Right ventricle myocardium inferior (tissue), 1 donor: ENCODE measurements around the gene YBX1. TPM values are rescaled to one million over a fixed set of nuclear protein-coding genes. Genes with fewer than 3 reads are reported as not detected.

Experiments
- ATAC-seq: fragments of 200-7000 bp; cut with Tn5 transposase; one replicate; pipeline ENCODE4 v1.9.1; 2020; ENCODE audit warnings: mild to moderate bottlenecking, moderate library complexity
- DNase-seq: peaks from one replicate; pipeline ENCODE4 v3.0.0; 2021; ENCODE audit errors: missing footprints
- intact Hi-C: fragments of 100-400 bp; cut with DNase I; formaldehyde crosslinking; loops from one replicate; pipeline ENCODE4 v1.11.0; 2022
- total RNA-seq: library from RNA; stranded (reverse); fragmentation: NEBNext Ultra II Directional; extraction: Animal tissue kit (Norgen Biotek cat#: 25700); gene quantifications from one replicate; pipeline ENCODE4 v1.2.1, GENCODE V29; 2021
- donor health status: DM: no; HTN: yes; CAD: no; lungs with severe emphysema.

The YBX1 gene
- total RNA-seq, 1 donor from 2014 or later, result 856 TPM

DNA sequence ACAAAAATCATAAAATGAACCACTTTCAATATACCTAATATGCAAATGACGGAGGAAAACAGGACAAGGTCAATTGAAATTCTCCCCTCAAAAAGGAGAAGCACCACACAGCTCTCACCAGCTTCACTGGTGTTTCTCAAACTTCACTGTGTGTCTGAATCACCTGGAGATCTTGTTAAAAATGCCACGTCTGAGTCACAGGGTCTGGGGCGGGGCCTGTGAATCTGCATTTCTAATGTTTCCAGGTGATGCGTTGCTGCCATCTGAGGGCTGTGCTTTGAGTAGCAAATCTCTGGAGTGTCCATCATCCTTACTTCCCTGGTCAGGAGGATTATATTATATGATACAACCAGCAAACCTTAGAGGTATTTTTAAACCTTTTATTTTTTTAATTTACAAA lies 48.8 kb downstream of the YBX1 start:
- ATAC-seq, result no peak

DNA sequence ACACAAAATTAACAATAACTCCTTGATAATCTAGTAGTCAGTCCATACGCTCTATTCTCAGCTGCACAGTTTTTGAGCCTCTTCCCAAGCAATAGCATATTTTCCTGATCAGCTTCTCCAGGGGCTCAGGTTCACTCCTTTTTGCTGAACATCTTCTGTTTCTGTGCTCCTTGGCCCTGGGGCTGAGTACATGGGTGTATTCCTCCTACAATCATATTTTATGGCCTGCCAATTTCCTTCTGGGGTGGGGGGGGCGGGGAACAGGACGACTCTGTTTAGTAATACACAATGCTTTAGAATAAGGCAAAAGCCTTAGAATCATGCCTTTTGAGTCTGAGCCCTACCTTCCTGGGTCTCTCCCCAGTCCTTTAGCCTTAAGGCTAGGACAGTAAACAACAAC lies 49.4 kb downstream of the YBX1 start:
- no peak for DNase-seq
- no peak for ATAC-seq
- intact Hi-C loops, result no loop called here

More for the DNA sequence above, 48.8 kb downstream of the YBX1 start:
- no peak for DNase-seq
- intact Hi-C loops, result no loop called here

DNA sequence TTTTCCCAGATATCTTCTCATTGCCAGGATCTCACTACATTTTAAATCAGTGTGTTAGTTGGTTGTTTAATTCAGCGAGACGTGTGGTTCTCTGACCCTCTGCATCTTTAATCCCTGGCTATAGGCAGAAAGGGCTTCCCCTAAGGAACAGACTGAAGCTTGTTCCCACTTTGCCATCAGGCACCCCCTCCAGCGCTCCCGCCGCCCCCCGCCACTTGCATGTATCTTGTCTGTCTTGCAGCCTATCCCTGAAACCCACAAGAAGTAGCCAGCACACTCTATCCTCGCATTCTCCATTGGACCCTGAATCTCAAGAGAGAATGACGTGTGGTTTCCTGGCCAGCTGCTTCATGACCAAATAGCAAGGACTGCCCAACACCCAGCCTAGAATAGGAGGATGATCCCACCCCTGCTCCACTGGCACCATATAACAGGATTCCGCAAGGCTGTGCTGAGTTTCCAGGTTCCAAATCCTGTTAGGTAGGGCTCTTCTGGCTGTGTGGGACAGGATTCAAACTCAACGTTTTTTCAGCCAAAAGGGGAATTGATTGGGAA lies 50.0 kb downstream of the YBX1 start:
- intact Hi-C loops, result no loop called here
- ATAC-seq (peak; percentile 33), DNase-seq (no peak)

DNA sequence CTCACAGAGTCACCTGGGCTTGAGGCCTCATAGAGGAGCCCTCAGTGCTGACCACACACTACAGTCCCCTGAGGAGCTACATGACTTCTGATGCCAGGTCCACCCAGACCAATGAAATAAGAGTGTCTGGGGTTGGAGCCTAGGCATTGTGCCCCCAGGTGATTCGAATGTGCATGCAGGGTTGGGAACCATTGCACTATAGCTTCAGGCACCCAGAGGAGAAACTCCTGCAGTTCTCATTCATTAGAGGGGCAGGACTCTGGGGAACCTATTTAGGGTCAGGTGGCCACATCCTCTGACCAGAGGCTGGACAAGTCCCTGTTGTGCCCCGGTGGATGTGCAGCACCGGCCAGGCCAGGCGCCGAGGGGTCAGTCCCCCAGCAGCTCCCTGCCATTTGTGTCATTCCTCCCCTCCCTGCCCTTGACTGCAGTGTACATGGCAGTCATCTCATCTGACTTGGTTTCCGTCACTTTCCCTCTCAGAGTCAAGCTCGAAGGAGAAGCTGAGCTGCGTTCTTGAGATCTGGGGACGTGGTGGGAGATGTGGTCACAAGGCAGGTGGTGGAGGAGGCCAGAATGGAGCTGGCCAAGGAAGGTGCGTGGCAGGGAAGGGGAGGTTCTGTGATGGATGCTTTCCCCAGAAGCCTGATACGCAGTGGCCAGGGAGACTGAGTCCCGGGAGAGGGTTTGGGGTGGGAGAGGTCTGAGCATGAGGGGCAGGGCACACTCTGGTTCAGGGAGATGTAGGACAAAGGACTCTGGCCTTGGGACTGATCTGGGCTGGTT lies 51.4 kb downstream of the YBX1 start:
- DNase-seq (no peak), ATAC-seq (no peak)
- intact Hi-C loops, result no loop called here

DNA sequence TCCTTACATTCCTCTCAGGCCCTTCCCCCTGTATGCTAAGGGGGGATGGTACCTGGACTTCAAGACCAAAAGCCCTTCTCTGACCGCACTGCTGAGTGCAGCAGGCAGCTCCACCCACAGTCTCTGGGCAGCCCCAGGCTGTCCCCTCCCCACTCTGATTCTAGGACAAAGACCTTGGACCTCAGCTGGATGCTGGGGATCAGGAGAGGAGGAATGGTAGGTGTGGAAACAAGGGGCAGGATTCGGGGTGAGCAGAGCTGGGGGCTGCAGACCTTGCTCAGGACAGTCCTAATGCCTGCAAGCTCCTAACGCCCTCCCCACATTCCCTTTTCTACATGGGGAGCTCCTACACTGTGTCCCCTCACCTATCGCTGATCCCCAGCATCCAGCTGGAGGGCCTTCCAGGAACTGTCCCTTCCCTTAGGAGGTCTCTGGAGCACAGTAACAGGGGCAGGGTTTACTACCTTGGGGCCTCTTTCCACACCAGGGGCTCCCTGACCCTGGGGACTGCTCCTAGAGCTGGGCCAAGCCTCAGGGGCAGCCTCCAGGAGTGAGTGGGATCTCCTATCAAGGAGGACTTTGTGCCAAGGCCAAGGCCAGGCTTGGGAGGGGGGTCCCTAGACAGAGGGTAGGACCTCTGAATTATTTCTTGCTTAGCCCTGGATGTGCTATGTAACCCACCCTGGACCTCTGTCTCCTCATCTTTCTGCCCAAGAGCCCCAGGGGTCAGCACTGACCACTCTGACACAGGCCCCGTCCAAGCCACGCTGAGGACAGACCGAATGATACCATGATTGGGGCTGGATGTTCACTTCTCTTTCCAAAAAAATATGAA lies 52.2 kb downstream of the YBX1 start:
- ATAC-seq (no peak), DNase-seq (no peak)
- intact Hi-C loops, result no loop called here

DNA sequence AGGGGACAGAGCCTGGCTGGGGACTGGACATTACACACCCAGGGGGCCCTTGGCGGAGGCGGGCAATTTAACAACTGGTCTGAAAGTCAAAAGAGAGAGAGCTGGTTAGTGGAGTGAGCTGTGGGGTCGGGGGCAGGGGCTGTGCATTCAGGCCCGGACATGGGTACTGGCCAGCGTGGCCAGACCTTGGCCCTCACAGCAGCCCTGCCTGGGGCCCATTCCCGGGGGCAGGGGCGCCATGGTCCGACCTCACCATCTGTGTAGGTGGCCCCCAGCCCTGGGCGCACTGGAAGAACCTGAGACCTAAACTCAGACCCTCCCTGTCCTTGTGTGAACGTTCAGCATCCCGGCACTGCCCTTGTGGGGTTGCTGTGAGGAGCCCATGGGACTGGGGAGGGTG lies 52.8 kb downstream of the YBX1 start:
- intact Hi-C loops, result no loop called here
- no peak for DNase-seq
- no peak for ATAC-seq

DNA sequence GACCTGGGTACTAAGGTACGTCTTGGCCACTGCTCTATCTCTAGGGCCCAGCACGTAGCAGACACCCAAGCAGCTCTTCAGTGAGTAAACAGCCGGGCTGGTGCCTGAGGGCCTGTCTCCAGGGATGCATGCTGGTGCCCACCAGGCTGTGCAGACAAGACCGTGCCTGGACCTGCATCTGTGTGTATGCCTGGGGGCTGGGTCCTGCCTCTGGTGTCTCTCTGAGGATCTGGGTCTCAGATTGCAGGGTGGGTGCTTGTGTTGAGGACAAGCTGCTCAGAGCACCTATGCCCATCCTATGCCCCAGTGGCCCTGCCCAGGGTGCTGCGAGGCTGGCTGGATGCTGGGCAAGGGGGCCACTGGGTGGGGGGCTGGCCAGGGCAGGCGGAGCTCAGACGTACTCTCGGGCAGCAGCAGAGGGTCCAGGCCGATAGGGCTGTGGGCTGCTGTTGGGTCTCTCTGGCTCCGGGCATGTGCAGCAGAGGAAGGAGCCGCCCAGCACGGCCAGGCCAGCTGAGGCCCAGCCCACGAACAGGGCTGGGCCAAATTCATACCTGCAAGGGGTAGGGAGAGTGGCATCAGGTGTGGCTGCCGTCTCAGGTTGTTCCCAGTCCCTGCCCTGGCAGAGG lies 53.4 kb downstream of the YBX1 start:
- DNase-seq (no peak), ATAC-seq (no peak)
- intact Hi-C loops, result no loop called here

DNA sequence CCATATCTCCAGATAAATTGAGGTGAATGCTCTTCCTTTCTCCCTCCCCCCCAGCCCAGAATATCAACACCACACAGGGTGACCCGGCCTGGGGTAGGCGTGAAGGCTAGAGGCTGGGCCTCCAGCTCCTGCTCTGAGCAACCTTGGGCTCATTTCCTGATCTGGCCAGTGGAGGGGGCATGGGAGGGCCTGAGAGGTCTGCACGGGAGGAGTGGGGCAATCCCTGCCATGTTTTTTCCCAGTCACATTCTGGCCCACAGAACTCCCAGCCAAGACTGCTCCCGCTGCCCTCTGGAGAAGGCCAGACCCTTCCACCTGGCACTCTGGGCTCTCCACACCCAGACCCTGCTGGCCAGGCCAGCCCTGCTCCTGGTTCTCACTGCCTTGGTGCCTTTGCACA lies 53.9 kb downstream of the YBX1 start:
- DNase-seq (no peak), ATAC-seq (no peak)
- intact Hi-C loops, result no loop called here

DNA sequence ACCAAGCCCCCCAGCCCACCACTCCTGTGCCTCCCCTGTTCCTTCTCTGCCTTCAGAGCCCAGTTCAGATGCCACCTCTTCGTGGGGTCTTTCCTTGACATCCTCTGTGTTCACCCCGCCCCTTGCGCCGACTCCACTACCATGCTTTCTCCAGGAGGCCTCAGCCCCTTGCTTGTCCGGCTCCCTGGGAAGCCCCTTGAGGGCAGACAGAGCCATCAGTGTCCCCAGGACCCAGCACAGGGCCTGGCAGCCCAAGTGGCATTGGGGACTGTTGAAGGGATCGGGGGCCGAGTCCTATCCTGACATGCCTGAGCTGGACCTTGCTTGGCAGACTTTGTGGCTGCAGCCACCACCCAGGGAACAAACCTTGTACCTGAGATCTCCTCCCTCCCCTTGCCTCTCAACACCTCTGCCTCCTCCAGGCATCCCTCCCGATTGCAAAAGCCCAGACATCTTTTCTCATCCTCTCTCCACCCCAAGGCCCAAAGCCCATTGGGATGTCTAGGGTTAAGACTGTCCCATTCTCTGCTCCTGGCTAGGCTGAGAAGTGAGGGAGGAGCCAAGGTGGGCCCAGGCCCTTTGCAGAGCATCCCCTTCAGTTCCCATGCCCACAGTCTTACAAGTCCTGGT lies 54.5 kb downstream of the YBX1 start:
- ATAC-seq (no peak), DNase-seq (no peak)
- intact Hi-C loops, result no loop called here

DNA sequence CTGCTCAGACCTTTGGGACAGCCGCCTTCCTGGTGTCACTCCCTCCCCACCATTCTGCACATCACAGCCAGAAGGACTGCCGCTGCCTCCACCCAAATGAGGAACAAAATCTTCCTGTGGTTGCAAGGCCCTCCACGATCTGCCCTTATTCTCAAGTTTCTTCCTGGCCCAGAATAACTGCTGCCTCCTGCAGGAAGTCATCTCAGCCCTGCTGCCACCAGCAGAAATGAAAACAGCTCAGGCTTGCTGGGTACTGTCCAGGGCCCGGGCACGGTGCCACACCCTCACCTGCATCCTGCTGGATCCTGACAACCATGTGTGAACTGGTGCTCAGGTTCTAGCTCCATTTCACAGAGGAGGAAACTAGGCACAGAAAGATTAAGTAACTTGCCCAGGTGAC lies 55.0 kb downstream of the YBX1 start:
- DNase-seq (no peak), ATAC-seq (peak; percentile 37)
- intact Hi-C loops, result no loop called here

DNA sequence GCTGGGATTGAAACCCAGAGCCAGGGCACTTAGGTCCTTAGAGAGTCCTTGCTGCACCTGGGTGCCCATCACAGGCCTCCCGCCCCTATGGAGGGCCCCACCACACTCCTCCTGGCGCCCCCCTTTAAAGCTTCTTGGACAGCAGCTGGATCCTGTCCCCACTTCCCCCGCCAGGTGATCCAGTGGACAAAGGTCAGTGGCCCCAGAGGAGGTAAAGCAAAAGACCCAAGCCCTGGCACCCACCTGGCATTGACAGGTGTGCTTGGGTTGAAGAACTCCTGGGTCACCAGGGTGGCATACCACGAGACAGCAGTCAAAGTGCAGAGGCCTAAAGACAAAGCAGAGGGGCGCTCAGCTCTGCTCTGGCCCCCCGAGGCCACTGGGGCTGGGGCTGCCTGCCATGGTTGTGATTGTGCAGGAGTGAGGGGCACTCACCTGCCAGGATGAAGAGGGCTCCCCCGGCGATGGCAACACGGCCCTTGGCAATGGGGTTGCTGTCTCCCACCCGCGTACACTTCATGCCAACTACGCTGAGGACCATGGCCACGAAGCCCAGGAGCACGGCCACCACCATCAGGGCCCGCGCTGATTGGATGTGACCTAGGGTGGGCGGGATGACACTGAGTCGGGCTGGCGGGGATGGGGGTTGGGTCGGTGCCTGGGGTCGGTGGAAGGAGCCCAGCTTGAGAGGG lies 55.9 kb downstream of the YBX1 start:
- intact Hi-C loops, result no loop called here
- DNase-seq (no peak), ATAC-seq (no peak)

DNA sequence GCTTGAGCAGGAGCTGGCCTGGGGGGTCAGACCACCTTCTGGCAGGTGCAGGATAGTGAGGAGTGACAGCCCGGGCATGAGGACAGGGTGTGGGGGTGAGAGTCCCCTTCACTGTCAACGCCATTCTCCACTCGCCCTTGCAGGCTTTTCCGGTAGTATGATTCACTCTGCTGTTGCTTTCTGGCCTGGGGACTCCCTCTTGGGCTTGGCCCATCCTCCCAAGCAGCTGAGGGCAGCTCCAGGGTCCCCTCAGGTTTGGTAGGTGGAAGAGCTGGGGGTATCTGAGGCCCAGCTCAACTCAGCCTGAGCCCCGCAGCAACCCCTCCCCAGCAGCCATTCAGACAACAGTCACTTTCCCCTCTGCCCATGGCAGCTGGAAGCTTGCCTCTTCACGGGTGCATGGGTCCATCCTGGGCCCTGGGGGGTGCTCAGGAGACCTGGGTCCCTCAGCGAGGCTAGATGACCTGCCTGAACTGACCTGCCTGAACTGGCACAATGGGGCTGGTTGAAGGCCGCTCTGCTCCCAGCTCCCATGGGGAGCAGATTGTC lies 56.5 kb downstream of the YBX1 start:
- ATAC-seq, result no peak
- no peak for DNase-seq
- intact Hi-C loops, result no loop called here

DNA sequence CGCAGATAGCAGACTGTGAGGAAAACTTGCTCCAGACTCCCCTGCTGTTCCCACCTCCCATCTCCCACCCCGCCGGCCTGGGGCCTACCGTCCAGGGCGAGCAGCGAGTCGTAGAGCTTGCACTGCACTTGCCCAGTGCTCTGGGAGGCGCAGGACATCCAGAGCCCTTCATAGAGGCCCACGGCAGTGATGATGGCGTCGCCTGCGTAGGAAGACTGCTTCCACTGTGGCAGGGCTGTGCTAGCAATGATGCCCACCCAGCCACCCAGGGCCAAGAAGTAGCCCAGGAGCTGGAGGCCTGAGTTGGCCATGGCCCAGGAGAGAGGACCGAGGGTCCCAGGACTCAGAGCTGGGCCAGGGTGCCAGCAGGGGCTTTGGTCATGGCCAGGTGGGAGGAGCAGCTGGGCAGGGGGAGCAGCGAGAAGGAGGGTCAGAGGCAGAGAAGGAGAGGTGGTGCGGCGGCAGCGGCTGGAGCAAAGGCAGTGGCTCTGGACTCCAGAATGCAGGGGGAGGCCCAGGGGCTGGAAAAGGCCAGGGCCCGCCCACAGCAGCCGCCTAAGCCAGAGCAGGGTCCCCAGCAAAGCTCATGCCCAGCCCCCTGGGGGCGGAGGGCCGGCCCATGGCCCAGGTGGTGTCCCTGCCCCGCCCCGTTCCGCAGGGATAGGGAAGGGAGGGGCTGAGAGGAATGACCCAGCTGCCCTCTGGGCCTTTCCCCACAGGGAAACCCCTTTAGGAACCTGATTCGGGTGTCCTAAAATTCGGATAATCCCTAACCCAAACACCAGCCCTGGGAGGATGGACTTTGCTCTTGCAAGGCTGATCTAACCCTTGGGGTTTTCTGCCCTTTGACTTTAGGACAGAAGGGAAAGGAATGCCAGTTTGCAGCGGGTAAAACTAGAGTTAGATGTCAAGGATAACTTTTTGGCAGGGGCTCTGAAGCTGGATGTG lies 57.8 kb downstream of the YBX1 start, which contains the start of gene CLDN19:
TSS of gene CLDN19 (minus strand) at position 484 of the 948 bp plus-strand sequence. CDS start at position 311, 173 bp downstream.
- intact Hi-C loops, result loop anchor here (10.0 kb wide), 1 partner anchor 595 kb away; no protein-coding TSS in a partner anchor
- ATAC-seq (no peak), DNase-seq (no peak)

DNA sequence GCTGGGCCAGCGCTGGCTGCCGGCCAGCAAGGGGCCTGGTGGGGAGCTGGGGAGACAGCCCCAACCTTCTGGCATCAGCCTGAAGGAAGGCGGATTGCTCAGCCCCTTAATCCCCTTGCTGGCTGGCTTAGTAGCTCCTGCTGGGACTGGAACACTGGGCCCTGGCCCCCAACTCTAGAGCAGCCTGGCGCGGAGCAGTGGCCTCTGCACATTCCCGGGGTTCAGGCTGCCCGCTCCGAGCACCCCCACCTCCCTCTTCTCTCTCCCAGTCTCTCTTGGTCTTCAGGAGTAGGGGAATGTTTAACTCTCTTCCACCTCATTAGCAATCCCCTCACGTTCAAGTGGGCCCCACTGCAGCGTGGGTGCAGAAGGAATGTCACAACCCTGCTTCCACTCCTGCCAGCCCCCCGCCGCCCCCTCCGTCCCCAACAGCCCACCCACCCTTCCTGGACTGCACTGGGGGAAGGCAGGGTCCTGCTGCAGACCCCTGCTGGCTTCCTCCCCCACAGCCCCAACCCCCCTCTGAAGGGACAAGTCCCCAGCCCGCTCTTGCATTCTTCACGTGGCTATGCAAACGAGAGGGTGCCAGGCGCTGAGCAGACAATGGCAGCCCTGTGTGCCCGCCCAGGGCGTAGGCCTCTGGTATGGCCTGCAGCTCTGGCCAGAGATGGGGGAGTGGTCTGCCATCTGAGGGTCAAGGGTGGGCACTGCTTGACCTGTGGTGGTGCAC lies 58.8 kb downstream of the YBX1 start:
- ATAC-seq (no peak), DNase-seq (no peak)
- intact Hi-C loops, result loop anchor here (10.0 kb wide), 1 partner anchor 596 kb away; no protein-coding TSS in a partner anchor

DNA sequence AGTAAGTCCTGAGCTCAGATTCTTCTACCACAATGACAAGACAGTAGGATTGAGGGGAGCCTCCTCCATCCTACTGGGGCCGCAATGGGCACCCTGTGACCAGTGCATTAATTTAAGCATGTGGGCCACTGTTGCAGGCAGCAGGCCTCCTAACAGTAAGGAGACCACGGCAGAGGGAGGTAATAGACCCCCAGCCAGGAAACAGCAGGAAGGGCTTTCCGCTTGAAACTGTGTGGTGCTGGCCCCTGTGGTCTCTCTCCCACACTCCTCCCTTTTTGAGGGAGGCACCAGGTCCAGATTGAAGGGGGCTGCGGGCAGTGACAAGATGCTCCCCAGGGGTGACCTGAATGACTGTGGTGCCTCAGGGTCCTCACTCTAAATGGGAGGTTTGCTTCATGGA lies 59.5 kb downstream of the YBX1 start:
- ATAC-seq (no peak), DNase-seq (no peak)
- intact Hi-C loops, result loop anchor here (10.0 kb wide), 1 partner anchor 597 kb away; no protein-coding TSS in a partner anchor

DNA sequence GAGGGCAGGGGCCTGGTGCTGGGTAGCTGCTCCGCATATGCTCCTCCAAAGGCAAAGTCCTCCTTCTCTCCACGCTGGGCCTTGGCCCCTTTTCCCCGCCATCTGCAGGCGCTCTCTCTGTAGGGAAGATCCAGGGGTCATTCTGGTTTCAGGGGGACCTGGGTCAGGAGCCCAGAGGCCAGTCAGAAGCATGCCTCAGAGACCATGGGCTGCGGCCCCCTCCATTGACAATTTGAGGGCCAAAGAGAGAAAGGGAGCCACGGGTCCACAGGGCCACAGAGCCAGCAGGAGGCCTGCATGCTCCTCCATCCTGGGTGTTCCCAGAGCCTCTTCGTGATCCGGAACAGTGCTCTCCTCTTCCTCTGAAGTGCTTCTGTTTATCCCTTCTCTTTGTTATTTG lies 59.9 kb downstream of the YBX1 start:
- intact Hi-C loops, result loop anchor here (10.0 kb wide), 1 partner anchor 597 kb away; no protein-coding TSS in a partner anchor
- DNase-seq (no peak), ATAC-seq (no peak)
